Heart right ventricle (tissue), 16 donors: ENCODE measurements around the gene TNS1. TPM values are rescaled to one million over a fixed set of nuclear protein-coding genes. Genes with fewer than 3 reads are reported as not detected.

Source experiments
- ATAC-seq, 8 donors: fragments of 200-7000 bp; cut with Tn5 transposase; one replicate each; pipeline ENCODE4 v1.9.1; 2020; ENCODE audit warnings: mild to moderate bottlenecking in 8 of 8, moderate library complexity in 8 of 8, moderate number of reproducible peaks in 1 of 8
- DNase-seq, 2 donors: peaks; one replicate each; pipeline ENCODE4 v3.0.0-alpha.2; 2020
- H3K27ac ChIP-seq, 10 donors: fragments of 200-600 bp; sonication (generic) in 2 of 10; one replicate each; pipeline versions ENCODE4 v1.5.0 to v1.8.0; 2020 to 2022; ENCODE audit warnings: mild to moderate bottlenecking in 3 of 10
- H3K27me3 ChIP-seq, 7 donors: fragments of 200-600 bp; one replicate each; pipeline ENCODE4 v1.8.0; 2021 to 2022; ENCODE audit warnings: mild to moderate bottlenecking in 2 of 7
- H3K36me3 ChIP-seq, 9 donors: fragments of 200-600 bp; sonication (generic) in 1 of 9; one replicate each; pipeline versions ENCODE4 v1.5.0 to v1.8.0; 2020 to 2022; ENCODE audit warnings: mild to moderate bottlenecking in 2 of 9
- H3K4me1 ChIP-seq, 9 donors: fragments of 200-600 bp; sonication (generic) in 1 of 9; one replicate each; pipeline versions ENCODE4 v1.5.0 to v1.8.0; 2020 to 2022; ENCODE audit warnings: mild to moderate bottlenecking in 4 of 9
- H3K4me3 ChIP-seq, 10 donors: fragments of 200-600 bp; sonication (generic) in 2 of 10; one replicate each; pipeline versions ENCODE4 v1.5.0 to v1.8.0; 2020 to 2022; ENCODE audit warnings: mild to moderate bottlenecking in 7 of 10, moderate library complexity in 2 of 10
- H3K9me3 ChIP-seq, 11 donors: fragments of 200-600 bp in 10 of 11; sonication (generic) in 2 of 11; one replicate each; pipeline versions ENCODE4 v1.5.0 to v1.8.0; 2013 to 2022; ENCODE audit warnings: mild to moderate bottlenecking in 2 of 11, control low read depth in 1 of 11, moderate library complexity in 1 of 11
- CTCF ChIP-seq, 9 donors: fragments of 200-600 bp; sonication (generic) in 2 of 9; IDR thresholded peaks; one replicate each; pipeline versions ENCODE4 v1.5.0 to v1.8.0; 2021 to 2022; ENCODE audit warnings: antibody characterized with exemption in 9 of 9, mild to moderate bottlenecking in 5 of 9, moderate library complexity in 1 of 9
- WGBS, 2 donors: extraction: QIAGEN DNeasy Blood & Tissue Kit; methylation state at CpG; one replicate each; pipeline ENCODE4 v1.1.7; 2013; ENCODE audit warnings: inconsistent platforms in 1 of 2; 5-methylcytosine and 5-hydroxymethylcytosine counted together
- intact Hi-C, 10 donors: fragments of 100-400 bp; cut with DNase I; formaldehyde crosslinking; loops; one replicate each; pipeline versions ENCODE4 v1.11.1 to v1.14.2; 2022
- polyA plus RNA-seq, 2 donors: library from polyadenylated mRNA; stranded (reverse); fragments of 200-250 nt; gene quantifications; one replicate each; pipeline ENCODE4 v1.2.3, GENCODE V29; 2013
- total RNA-seq, 10 donors: library from RNA; stranded (reverse); fragmentation: NEBNext Ultra II Directional in 3 of 10; extraction: Animal tissue kit (Norgen Biotek cat#: 25700) in 3 of 10; gene quantifications; one replicate each; pipeline versions ENCODE4 v1.2.1 to v1.2.4, GENCODE V29; 2021 to 2023
- donor health status: Arrhythmogenic right ventricular cardiomyopathy.
- donor health status: ischemic (EF 13 %, LVEDD 7.1; RV severe dilation, severe dysfunction).
- donor health status: healthy with polysubstance abuse.
- donor health status: DM: no; HTN: yes; CAD: no.
- donor health status: DM: no; HTN: no; CAD: no.
- donor health status: ischemic (EF 25% LVEDD 6.9; RV normal size, moderate dysfunction).
- donor health status: ischemic (EF 25% LVEDD 5.7; RV mildly dilated, moderate dysfunction).
- donor health status: healthy.
- donor health status: DM: yes; HTN: yes; CAD: no.
- donor health status: Ischemic cardiomyopathy.
- donor health status: ischemic (EF 35%, LVEDD 5.7; RV mildly dilated, moderate dysfunction).
- donor health status: nonischemic (EF 11% LVEDD 7.7; RV severe dilation, severe dysfunction).
- donor health status: DM: yes; HTN: yes; CAD: no.
- donor health status: PGD.
- donor health status: ischemic (EF 29% LVEDD 5.4; RV normal size, mild dysfunction).
- donor health status: nonischemic (EF 23%, LVEDD 6.1; RV moderate dilation, normal function).

TNS1 gene
- total and polyA plus RNA-seq, 12 donors, result 64.6 to 844 (median 731) TPM

- peak overlapping the region in 1 of 10 donors; percentile 76 for H3K27ac ChIP-seq
- ATAC-seq, result peak in 2 of 8 donors; percentile 3 to 18
These were observed 31.0 kb upstream of the TNS1 start for GRCh38 chr2:218033590-218034496.

GRCh38 chr2:218033208-218033589 is 30.4 kb upstream of the TNS1 start:
- Histone ChIP-seq H3K9me3 (no peaks in the 10 kb centered on the region), H3K27ac (no peak overlapping the region), H3K4me1 (peaks cover 9 to 35% (median 23%) of the 10 kb centered on the region in 9 donors), H3K36me3 (no peaks in the 10 kb centered on the region), H3K4me3 (no peak overlapping the region), H3K27me3 (peaks cover 0 to 11% (median 0%) of the 10 kb centered on the region in 7 donors)
- peak in 1 of 8 donors; percentile 3 for ATAC-seq
- DNase-seq, result no peak
- no peak for TF ChIP-seq CTCF (IDR thresholded peaks at IDR 0.05)
- 56 to 58% methylated on average over 1 of the region's 1 CpG for WGBS, 2 donors
- intact Hi-C loops, result loop anchor here in 9 of 10 donors (2.0 to 10.0 kb wide), 5 partner anchors 36 to 248 kb away; no protein-coding TSS in a partner anchor

More at GRCh38 chr2:218033590-218034496, 31.0 kb upstream of the TNS1 start:
- H3K4me3 ChIP-seq, result peak overlapping the region in 5 of 10 donors; percentile 14 to 45 (median 33)
- intact Hi-C loops, result loop anchor here (1.0 to 10.0 kb wide), 8 partner anchors 23 to 249 kb away; no protein-coding TSS in a partner anchor
- peaks cover 7 to 30% (median 23%) of the 10 kb centered on the region in 9 donors for H3K4me1 ChIP-seq
- no peak for DNase-seq
- 45 to 62% methylated on average over 45 of the region's 45 CpGs for WGBS, 2 donors
- peaks cover 0 to 11% (median 0%) of the 10 kb centered on the region in 7 donors for H3K27me3 ChIP-seq
- no peaks in the 10 kb centered on the region for H3K36me3 ChIP-seq
- TF ChIP-seq CTCF (IDR thresholded peaks at IDR 0.05), result no peak
- H3K9me3 ChIP-seq, result no peaks in the 10 kb centered on the region

- Histone ChIP-seq H3K27ac (no peak overlapping the region), H3K27me3 (peaks cover 0 to 11% (median 0%) of the 10 kb centered on the region in 7 donors), H3K4me3 (no peak overlapping the region), H3K36me3 (no peaks in the 10 kb centered on the region), H3K4me1 (peaks cover 9 to 37% (median 23%) of the 10 kb centered on the region in 9 donors), H3K9me3 (no peaks in the 10 kb centered on the region)
- ATAC-seq, result no peak
- WGBS, 2 donors, result 87 to 89% methylated on average over 11 to 12 of the region's 12 CpGs
- intact Hi-C loops, result loop anchor here in 9 of 10 donors (2.0 to 10.0 kb wide), 5 partner anchors 35 to 248 kb away; no protein-coding TSS in a partner anchor
- DNase-seq, result no peak
- TF ChIP-seq CTCF (IDR thresholded peaks at IDR 0.05), result no peak
These were observed 29.8 kb upstream of the TNS1 start for GRCh38 chr2:218032336-218033171.

- ATAC-seq (no peak), DNase-seq (no peak)
- Histone ChIP-seq H3K4me3 (no peak overlapping the region), H3K4me1 (peaks cover 9 to 42% (median 23%) of the 10 kb centered on the region in 9 donors), H3K27ac (no peak overlapping the region), H3K9me3 (no peaks in the 10 kb centered on the region), H3K27me3 (peaks cover 0 to 11% (median 0%) of the 10 kb centered on the region in 7 donors), H3K36me3 (no peaks in the 10 kb centered on the region)
- intact Hi-C loops, result loop anchor here in 9 of 10 donors (2.0 to 10.0 kb wide), 6 partner anchors 35 to 247 kb away; no protein-coding TSS in a partner anchor
- 60 to 64% methylated on average over 7 of the region's 7 CpGs for WGBS, 2 donors
- no peak for TF ChIP-seq CTCF (IDR thresholded peaks at IDR 0.05)
These were observed 29.0 kb upstream of the TNS1 start for GRCh38 chr2:218031771-218032257.
